GM21447 (cell line): Measurements from ENCODE around the gene CD160.
"Not testable (repeated sequence)": the region's sequence is repeated elsewhere in the genome, so short reads cannot be mapped to it uniquely, and the experiment has no call there.

Experiments
- ATAC-seq: cut with Tn5 transposase; IDR thresholded peaks from one replicate; pipeline ENCODE4 v1.9.1; 2021; ENCODE audit not compliant: unreplicated experiment

The CD160 gene, protein sequence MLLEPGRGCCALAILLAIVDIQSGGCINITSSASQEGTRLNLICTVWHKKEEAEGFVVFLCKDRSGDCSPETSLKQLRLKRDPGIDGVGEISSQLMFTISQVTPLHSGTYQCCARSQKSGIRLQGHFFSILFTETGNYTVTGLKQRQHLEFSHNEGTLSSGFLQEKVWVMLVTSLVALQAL

DNA sequence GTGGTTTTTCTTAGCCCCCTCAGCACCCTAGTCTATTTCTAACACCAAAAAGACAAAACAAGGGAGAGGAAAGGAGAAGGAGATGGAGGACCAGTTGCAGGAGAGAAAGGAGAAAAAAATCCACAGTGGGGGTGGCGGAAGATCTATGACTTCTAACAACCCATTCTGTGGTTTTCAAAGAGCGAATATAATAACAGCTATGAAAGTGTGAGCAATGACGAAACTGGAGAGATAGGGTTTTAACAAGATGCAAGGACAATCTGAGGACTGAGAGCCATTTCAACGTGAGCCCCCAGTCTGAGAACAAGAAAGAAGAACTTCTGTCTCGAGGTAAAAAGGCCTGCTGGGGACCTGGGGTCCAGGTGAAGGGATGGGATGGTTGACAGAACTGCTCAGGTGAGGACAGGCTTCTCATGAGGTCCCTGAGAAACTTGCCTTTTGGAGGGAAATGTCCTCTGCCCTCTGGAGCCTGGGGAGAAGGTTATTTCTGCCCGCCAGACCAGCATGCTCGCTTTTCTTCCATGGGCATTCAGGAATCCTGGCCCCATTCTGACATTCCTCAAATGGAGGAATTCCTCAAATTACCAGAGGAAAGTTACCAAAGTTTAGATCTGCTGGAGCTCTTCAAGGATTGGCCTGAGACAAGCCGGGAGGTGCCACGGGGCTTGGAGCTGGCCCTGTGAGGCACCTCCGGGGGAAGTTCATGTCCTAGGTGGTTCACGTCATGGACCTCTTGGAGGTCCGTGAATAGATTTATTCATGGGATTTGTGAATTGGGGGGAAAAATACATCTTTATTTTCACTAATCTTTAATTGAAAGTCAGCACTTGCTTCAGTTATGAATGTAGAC is at the start of gene CD160:
Gene CD160, plus strand, starts transcription at position 270 of the 850 bp plus-strand sequence. CDS start 8,829 bp downstream, outside the sequence.
- ATAC-seq = no peak

DNA sequence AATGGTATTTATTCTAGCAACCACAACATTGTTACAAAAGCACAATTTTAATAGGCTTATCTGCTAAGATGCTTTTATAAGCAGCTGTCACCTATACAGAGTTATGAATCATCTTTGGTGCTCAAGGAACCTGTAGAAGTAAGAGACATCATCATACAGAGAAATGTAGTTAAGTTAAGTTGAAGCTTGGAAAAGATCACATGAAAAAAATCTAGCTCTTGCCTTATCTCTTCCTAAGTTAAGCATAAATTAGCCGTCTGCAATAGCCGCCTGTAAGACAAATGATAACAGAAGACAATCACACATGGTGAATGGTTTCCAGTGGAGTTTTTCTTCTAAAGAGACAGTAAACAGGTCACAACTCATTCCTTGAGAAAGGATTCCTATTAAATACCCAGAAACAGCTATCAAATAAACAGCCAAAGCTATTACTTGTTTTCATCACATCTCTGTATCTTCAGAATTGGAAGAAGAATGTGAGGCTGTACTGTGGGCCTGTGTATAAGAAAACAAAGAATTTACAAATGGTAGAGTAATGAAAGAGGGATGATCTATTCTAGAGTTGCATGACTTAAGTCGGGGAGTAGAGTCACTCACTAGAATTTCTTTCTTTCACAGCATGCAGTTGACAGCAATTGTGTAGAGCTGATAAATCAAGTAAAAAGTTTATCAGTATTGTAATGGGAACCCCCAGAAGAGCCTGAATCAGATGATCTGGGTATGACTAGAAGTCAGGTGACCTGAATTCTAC is 48.1 kb upstream of the CD160 start:
- ATAC-seq = not testable (repeated sequence)

DNA sequence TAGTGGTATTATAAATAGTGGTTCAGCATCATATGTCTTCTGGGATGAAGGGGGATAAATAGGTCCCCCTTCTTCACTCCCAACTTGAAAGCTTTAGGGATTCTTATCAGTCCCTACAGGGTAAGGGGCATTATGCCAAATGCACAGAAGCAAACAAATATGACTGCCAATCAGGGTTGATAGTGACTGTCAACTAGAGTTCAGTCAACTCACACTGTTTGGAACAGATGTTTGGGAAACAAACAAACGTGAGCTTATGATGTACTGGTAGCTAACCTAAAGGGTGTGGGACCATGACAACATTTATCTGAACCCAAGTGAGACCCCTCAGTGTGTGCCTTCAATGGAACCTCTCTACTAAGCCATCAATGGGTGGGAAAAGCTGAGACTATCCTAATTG is 46.1 kb upstream of the CD160 start:
- not testable (repeated sequence) for ATAC-seq

DNA sequence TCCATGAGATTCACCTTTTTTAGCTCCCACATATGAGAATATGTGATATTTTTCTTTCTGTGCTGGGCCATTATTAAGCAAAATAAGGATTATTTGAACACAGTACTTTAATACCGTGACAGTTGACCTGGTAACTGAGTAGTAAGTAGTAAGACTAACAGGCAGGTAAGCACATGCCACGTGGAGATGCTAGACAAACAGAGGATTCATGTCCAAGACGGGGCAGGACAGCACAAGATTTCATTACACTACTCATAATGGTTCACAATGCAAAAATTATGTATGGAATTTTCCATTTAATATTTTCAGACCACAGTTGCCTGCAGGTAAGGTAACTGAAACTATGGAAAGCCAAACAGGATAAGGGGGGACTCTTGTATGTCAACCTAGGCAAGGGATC is 34.4 kb upstream of the CD160 start:
- ATAC-seq = not testable (repeated sequence)

DNA sequence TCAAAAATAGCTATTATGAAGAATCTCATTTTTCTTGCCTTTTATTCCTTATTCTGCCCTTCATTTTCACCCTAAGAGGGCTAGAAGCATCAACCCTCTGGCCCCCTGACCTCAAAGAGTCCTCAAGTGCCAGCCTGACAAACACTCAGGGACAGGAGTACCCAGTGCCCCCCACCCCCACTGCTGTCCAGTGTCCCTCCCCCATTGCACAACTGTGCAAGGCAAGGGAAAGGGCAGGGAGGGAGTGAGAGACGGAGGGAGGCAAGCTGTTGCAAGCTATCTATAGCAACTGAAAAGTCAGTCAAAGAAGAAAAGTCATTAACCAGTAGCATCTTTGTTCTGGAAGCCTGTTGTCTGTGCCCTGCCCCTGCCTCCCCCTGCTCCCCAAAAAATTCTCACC is 33.2 kb upstream of the CD160 start:
- not testable (repeated sequence) for ATAC-seq

DNA sequence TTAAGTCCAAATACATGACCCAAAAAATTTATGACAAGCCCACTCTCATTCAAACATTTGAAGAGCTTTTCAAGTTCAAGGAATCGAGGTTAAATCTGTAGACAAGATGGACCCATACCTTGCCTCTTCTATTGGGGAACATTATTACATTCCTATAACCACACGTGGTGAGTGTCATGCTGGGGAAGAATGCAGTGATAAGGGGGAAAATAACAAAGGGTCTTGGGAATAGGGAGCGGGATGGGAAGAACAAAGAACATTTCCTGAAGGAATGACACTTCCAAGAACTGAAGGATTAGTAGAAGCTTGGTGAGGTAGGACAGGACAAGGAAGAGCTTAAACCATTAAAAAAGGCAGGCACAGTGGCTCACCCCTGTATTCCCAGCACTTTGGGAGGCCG is 31.0 kb upstream of the CD160 start:
- no peak for ATAC-seq

DNA sequence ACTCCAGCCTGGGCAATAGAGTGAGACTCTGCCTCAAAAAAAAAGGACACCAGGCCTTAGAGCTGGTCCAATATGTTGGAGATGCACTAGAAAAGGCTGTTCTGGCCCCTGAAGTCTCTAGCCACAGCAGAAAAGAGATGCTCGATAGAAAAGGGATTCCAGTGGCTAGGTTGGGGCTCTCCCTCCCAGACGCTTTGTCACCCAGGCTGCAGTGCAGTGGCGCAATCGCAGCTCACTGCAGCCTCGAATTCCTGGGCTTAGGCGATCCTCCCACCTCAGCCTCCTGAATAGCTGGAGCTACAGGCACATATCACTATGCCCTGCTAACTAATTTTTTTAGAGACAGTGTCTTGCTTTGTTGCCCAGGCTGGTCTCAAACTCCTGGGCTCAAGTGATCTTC is 30.4 kb upstream of the CD160 start:
- ATAC-seq = no peak

DNA sequence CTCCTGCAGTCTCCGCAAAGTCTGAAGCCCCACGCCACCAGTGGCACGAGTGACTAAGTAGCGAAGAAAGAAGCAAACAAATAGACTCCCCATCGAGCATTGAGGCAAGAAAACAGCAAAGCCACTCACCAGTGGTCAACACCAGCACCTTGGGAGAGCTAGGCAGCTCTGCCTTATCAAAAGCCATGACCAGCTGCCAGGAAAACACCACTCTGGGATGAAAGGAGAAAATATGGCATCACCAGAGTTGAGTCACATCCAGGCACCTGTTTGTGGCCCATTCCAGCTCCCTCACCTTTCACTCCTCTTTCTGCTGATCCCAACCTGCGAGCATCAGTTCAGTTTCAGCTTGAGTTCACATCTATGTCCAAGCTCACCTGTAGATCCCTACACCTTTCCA is 29.4 kb upstream of the CD160 start:
- no peak for ATAC-seq

DNA sequence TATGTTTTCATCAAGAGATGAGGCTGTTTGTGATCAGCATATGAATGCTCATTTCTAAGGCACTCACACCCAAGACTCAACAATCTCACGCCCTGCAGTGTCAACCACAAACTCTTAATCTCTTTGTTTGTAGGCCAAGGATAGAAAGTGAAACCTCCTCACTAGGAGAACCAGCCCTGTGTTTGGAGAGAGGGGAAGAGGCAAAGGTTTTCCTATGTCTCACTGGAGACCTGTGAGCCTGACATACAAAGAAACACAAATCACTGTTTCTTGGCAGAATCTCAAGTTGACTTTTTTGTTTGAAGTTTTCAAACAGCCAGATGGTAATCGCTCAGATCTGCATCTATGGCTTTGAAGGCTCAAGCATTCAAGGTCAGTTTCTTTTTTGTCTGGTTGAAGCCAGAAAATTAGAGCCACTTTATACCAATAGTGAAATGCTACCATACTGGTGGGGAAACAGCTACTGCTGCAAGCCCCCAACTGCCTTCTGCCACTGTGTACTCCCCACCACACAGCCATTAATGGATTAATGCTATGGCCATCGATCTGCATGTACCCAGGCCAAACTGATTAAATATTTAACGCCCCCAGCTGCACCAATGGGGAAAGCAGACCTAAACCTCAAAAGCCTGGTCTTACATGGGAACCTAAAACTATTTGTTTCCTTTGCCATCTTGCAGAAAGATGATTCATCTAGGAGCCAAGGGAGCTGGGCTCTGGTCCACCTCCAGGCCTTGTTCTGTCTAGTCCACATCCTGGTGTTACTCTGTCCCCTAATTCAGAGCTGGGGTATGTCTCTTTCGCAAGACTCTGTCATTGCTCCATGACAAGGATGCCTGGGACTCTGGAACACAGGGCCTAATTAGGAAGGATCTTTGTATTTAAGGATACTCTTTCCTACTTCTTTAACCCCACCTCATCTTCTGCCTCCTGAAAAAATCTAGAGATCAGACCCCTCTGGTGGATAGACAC is 28.4 kb upstream of the CD160 start:
- ATAC-seq = peak; percentile 88

DNA sequence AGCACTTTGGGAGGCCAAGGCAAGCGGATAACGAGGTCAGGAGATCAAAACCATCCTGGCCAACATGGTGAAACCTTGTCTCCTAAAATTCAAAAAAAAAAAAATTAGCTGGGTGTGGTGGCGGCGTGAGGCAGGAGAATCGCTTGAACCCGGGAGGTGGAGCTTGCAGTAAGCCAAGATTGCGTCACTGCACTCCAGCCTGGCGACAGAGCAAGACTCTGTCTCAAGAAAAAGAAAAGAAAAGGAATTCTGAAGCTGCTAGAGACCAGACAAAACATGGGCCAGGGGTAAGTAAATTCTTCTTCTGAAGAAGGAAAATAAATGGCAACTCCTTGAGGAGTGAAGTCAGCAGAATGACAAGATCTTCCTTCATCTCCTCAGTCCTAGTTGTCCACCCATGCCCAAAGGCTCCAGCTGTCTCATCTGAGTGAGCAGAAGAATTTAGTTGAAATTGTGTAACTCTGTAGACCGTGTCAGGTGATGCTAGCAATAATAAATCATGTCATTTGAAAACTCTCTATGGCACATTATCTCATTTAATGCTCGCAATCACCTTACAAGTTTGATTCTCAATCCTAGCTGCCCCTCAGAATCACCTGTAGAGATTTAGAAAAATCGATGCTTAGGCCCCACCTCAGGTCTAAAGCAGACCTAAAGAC is 26.4 kb upstream of the CD160 start:
- no peak for ATAC-seq

DNA sequence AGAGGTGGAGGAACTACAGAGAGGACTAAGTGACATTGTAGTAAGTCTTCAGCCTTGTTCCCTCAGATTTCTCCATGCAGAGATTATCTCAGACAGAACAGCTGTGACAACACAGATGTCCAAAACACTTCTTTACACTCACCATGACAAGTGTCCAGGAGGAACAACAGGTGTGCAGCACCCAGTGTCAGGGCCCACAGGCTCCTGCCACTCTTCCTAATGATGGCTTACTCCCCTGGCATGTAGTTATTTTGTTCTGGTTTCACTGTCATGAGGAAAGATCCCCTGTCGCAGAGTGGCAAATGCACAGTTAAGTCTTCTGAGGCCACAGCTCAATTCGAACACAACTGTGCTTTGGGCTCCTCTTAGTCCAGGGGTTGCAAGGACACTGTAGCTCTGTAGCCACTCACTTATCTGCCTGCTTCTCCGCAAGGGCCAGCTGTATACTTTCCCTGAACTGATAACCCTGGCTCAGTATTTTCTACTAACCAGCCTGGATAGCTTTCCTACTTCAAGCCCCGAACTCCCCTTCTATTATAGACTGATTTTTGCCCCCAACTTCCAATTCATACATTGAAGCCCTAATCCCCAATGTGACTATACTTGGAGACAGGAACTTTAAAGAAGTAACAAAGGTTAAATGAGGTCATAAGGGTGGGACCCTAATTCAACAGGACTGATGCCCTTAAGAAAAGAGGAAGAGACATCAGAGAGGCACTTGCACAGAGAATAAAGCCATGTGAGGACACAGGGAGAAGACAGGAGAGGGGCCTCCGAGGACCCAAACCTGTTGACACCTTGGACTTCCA is 23.3 kb upstream of the CD160 start:
- no peak for ATAC-seq

DNA sequence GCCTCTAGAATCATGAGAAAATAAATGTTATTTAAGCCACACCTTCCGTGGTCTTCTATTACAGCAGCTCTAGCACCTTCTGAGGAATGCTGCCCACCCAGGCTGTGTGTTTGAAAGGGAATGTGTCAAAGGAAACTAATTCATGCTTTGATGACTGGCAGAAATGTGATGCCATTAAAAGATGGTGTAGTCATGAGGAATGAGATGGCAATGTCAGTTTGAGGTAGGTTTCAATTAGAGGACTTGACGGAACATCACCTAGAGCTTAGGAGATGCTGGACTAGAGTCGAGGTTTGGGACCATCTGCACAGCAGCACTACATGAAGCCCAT is 22.7 kb upstream of the CD160 start:
- ATAC-seq = no peak

DNA sequence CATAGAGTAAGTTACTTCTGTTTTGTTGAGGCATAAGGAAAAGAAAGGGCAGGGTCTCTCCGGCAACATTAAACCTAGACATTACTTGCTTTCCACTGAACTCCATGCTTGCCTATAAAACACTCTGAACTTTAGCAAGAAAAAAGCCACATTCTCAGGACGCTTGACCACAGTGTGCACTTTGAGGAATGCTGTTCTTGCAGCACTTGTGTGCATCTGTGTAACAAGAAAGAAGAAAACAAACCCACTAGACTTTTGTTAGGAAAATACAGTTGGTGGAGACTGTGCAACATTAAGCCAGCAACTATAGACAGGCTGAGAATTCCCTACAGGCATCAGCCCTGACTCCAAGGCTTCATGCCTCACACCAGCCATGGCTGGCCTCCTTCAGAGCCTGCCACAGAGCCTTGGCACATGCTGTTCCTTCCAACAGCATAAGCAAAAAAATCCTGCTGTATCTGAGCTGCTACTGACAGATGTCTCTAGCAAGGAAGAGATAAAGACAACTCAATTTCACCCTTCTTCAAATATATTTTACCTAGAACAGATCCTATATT is 17.9 kb upstream of the CD160 start:
- no peak for ATAC-seq

DNA sequence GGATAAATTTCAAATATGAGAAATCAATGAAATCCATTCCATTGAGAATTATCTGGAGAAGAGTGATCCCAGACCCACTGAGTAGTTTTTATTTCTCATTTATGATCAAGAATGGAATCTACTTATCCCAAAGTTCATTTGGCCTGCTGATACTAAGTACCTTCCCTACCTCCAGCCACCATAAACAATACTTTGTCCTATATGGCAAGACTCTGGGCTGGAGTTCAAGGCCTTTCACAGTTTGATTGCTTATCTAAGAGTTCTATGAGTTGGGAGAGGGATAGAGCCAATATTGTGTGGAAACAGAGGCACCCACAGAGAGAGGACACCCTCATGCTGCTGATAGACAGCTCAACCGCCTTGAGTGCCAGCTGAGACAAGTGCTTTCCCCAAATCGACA is 17.2 kb upstream of the CD160 start:
- ATAC-seq = no peak

DNA sequence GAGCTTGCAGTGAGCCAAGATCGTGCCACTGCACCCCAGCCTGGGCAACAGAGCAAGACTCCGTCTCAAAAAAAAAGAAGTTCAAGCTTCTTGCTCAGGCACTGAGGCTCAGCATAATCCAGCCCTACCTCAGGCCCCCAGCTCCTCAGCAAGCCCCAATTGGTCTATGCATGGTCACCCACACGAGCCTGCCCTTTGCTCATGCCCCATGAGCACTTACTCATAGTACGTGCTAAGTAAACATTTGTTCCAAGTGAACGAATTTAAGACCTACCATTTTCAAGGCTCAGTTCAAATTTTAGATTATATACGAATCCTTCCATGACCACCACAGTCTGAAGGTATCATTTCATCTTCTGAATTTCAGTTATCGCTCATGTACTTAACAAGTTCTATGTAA is 16.5 kb upstream of the CD160 start:
- no peak for ATAC-seq

DNA sequence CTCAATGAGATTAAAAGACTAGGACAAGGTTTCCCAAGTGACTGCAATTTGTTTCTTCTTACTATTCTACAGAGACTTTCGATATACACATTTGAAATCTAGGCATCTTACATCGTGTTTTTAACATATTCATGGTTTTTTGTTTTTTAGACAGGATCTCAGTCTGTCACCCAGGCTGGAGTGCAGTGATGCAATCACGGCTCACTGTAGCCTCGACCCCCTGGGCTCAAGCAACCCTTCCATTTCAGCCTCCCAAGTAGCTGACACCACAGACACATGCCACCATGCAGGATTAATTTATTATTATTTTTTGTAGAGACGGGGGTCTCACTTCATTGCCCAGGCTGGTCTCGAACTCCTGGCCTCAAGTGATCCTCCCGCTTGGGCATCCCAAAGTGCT is 13.7 kb upstream of the CD160 start:
- ATAC-seq = no peak

DNA sequence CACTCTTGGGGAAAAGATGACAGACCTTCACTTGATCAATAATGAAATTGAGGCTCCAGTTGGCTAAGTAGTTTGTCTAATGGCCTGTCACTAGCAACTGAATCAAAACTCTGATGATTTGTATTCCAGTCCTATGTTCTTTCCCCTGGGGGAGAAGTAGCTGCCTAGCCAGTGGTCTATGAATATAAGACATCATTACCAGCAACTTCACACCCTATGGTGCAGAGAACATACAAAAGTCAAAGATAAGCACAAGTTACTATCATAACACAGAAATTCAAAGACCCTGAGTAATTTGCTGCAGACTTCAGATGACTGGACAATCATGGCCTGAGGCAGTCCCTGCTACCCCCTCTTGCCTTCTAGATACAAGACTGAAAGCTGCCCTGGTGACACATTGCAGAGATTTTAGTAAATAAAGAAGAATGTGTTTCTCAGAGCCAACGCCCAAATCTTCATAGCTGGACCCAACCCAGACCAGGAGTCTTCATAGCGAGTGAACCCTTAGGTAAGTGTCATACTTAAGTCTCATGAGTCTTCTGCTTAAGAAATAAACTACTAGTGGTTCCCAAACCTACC is 13.1 kb upstream of the CD160 start:
- ATAC-seq = no peak

DNA sequence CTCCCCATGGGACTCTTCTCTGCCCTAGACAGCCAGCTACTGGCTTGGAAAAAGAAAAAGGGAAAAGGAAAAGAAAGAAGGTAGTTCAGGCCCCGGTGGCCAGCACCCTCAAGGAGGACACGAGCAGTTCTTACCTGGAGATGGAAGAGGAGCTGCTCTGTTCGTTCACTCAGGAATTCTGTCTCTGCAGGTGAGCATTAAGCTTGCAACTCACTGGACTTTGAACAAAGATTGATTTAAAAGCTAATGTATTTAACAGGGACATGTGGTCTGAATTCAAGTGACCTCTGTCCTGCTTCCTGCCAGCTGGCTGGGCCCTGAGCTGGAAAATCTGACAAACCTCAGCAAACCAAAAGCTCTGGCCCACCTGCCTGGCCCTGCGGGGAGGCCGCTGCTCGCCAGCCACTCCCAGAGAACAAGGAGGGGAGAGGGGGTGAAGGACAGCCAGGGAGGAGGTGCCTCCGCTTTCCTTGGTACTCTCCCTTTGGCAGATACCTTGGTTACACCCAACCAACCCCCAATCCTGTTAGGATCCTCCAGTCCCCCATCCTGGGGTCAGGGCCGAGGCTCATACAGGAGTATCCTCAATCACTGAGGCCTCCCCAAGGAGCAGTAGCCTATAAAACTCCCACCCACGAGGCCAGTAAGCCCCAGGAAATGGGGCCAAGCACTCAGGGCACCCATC is 12.0 kb upstream of the CD160 start, which contains the start of gene PDZK1:
Gene PDZK1, minus strand, starts transcription at position 186 of the 685 bp plus-strand sequence. CDS start 19,347 bp downstream, outside the sequence.
- ATAC-seq = no peak
